ENCODE data around the gene MOB1B.
A peak's percentile ranks its signal among the peaks of the same experiment; 100 is the strongest.
"Not testable (repeated sequence)": the region's sequence is repeated elsewhere in the genome, so short reads cannot be mapped to it uniquely, and the experiment has no call there.

The MOB1B gene

DNA sequence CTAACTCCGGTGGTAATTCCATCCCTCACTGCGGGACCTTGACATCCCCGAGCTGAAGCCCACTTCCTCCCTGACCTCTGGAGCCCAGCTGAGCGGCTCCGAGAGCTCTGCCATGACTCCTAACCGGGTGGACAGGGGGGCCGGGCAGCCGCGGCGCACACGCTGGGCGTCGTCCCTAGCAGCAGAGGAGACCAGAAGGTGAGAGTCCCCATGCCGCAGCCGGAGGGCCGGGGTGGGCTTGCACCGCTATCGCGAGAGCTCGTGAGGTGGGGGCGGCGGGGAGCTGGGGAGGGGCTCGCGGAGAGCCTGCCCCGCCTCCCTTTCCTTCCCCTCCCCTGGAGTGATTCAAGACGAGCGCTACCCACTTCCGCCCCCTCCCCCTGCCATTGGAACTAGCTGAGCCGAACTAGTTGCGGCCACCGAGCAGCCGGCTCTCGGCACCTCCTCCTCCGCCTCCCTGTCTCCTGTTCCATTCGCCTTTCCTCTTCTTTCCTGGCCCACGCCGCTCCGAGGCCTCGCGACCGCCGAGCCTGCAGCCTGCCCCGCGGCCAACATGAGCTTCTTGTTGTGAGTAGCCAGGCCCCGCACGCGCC, at the start of gene MOB1B:
Gene MOB1B (plus strand): TSS at position 386 of the 593 bp plus-strand sequence. CDS start 168 bp downstream, at position 554.
- DNase-seq (ENCODE audit: low read depth in 2 of 2) = peak; percentile 75 to 81

GRCh38 chr4:70855464-70855863, 46.7 kb upstream of the MOB1B start:
- DNase-seq (ENCODE audit: low read depth in 2 of 2) = no peak

GRCh38 chr4:70858454-70858853, 43.7 kb upstream of the MOB1B start:
- no peak for DNase-seq (ENCODE audit: low read depth in 2 of 2)

- no peak for DNase-seq (ENCODE audit: low read depth in 2 of 2)
Observed at GRCh38 chr4:70859066-70859465, 43.1 kb upstream of the MOB1B start.

- DNase-seq (ENCODE audit: low read depth in 2 of 2) = no peak
Observed at GRCh38 chr4:70863099-70863790, 38.9 kb upstream of the MOB1B start.

DNA sequence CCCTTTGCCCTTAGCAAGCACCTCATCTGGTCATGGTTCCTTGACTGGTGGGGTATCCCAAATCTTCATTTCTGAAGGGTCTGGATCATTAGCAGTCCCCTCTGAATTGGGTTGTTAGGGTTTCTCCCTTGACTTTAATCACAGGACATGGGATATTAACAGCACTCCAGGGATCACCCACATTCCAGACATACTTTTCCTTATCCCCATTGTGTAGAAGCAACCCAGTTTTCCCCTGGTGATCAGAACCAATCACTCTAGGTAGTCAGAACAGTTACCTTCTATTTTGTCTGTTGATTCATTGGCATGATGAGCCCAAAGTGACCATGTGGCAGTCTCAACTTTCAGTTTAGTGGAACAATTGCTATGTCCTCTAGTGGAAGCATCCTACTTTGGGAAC, 33.4 kb upstream of the MOB1B start:
- DNase-seq (ENCODE audit: low read depth in 2 of 2) = no peak

DNA sequence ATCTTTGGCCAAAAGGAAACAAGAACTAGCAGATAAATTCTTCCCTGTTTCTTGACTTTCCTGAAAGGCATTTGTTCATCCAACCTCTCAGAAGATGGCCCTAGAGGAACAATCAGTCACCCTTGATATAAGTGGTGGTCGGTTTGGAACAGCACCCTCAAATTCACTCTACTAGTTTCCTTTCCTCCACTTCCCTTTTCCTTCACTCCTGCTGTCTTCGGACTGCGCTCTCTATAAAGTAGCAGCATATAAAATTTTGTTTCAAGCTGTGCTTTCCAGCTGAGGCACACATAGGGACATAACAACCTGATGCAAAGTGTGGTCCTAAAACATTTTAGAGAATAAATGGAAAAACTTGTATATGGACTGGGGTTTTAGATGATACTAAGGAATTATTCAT, 29.0 kb upstream of the MOB1B start:
- no peak for DNase-seq (ENCODE audit: low read depth in 2 of 2)

DNA sequence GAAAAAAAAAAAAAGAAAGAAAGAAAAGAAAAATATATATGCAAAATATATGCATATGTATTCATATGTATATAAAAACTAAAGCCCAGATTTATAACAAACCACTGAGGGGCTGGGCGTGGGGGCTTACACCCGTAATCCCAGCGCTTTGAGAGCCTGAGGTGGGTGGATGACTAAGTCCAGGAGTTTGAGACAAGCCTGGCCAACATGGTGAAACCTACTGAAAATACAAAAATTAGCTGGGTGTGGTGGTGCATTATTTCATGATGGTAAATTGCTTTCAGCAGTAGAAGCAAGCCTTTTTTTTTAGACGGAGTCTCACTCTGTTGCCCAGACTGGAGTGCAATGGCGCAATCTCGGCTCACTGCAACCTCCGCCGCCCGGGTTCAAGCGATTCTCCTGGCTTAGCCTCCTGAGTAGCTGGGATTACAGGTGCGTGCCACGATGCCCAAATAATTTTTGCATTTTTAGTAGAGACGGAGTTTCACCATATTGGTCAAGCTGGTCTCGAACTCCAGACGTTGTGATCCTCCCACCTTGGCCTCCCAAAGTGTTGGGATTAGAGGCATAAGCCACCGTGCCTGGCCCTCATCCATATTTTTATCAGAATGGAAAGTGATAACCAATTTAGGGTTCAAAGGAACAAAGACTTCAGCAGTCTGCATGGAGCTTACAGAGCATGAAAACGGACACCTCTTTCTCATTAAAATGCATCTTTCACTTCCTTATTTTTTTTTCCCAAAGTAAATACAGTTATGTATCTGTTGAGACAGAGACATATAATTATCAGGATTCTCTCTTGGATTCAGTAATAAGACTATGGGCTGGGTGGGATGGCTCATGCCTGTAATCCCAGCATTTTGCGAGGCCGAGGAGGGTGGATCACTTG, 27.7 kb upstream of the MOB1B start:
- DNase-seq (ENCODE audit: low read depth in 2 of 2) = no peak

DNA sequence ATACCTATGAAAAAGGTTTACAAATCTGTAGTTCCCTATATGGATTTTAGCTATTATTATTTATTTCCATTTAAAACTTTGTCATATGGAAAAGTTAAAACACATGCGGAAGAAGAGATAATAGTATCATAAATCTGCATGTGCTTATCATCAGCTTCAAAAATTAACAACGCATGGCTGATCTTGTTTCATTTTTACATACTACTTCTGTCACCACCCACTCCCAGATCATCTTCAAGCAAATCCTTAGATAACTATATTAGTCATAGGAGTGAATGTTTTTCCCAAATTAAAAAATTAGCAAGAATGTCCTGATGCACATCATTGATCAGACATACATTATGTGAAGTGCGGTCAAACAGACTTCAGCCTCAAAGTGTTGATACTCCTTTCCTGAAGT, 24.6 kb upstream of the MOB1B start:
- no peak for DNase-seq (ENCODE audit: low read depth in 2 of 2)

GRCh38 chr4:70880739-70881138, 21.4 kb upstream of the MOB1B start:
- DNase-seq (ENCODE audit: low read depth in 2 of 2) = no peak

DNA sequence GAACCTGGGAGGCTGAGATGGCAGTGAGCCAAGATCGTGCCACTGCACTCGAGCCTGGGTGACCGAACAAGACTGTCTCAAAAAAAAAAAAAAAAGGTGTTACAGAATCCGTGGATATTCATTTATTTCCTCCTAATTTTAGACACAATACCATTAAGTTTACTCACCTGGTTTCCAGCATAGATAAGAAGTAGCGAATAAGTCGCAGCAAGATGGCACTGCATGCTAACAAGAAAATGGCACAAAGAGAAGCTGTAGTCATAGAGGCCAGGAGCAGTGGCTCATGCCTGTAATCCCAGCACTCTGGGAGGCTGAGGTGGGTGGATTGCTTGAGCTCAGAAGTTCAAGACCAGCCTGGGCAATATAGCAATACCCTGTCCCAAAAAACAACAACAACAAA, 17.0 kb upstream of the MOB1B start:
- DNase-seq (ENCODE audit: low read depth in 2 of 2) = no peak

- DNase-seq (ENCODE audit: low read depth in 2 of 2) = no peak
Observed at GRCh38 chr4:70892086-70892769, 9.9 kb upstream of the MOB1B start.

DNA sequence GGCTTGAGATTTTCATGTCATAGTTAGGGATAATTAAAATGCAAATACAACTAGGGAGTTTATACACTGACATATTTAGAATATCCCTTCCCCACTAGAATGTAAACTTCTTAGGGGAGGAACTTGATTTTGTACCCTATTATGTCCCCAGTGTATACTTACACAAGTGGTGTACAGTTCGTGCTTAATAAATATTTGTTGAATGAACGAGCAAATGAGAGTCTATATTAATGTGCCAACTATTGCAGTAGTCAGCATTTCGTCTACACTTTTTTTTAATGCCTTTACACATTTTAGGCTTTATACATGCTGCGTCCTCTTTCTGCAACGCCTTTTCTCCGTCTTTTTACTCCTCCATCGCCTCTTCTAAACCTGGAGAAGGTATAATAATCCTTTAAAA, 8.4 kb upstream of the MOB1B start:
- no peak for DNase-seq (ENCODE audit: low read depth in 2 of 2)

DNA sequence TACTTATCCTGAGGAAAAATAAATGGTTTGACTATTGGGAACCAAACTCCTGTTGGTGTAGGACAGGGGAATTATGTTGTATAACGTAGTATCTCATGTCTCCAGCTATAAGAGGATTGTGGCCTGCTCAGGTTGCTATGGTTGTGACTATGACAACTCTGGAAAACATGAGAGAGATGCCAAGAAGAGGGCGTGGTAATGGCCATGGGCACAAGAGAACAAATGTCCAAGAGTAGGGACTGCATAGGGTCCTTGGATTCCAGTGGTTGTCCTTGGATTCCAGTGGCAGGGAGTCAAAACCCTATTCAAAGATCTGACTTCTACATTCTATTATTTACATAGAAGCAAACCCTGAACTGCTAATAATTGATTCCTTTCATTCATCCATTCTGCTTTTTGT, 6.8 kb upstream of the MOB1B start:
- DNase-seq (ENCODE audit: low read depth in 2 of 2) = no peak

DNA sequence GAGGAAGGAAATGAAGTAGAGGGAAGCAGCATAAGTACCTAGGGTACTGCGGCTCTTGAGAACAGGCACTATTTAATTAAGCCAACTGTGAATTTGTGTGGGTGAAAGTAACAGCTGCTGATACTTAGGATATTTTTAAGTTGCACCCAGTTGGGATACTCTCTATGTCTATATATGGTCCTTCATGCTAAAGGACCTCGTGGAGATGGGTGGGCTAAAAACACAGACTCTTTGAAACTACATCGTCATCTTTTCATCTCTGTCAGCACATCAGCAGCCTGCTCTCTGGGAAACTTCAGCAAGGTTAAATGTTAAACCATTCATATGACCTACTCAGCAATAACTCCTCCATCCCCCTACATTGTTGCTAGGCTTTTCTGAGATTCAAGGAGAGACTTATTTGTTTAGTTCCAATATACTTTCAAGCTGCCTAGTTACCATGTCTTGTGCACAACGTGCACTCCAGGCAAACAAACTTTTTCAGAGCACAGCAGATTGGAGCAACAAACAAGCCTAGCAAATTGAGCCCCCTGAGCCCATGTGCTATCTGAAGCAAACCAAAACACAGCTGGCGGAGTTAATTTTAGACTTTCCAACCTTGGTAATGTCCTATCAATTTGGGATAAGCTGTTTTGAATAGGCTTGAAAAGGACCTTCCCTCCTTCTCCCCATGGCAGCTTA, 6.2 kb upstream of the MOB1B start:
- no peak for DNase-seq (ENCODE audit: low read depth in 2 of 2)

- DNase-seq (ENCODE audit: low read depth in 2 of 2) = not testable (repeated sequence)
Observed at GRCh38 chr4:70898581-70898980, 3.6 kb upstream of the MOB1B start.

- peak in 1 of 2 donors; percentile 1 for DNase-seq (ENCODE audit: low read depth in 2 of 2)
Observed at GRCh38 chr4:70901607-70901983, 574 bp upstream of the MOB1B start.

- DNase-seq (ENCODE audit: low read depth in 2 of 2) = no peak
Observed at GRCh38 chr4:70902577-70903290, 565 bp downstream of the MOB1B start.

DNA sequence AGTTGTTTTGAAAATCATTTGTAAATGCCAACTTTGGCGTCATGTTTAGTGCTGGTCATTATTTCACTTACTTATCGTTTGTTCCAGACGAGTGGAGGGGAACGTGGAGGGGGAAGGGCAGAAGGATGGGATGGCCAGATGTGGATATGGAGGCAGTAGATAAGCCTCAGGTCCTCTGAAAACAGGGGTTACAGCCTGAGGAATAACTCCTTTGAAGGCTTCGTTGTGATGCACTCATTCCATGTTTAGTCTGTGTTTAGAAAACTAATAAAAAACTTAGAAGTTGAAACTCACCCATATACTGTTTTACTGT, 1.1 kb downstream of the MOB1B start:
- no peak for DNase-seq (ENCODE audit: low read depth in 2 of 2)

DNA sequence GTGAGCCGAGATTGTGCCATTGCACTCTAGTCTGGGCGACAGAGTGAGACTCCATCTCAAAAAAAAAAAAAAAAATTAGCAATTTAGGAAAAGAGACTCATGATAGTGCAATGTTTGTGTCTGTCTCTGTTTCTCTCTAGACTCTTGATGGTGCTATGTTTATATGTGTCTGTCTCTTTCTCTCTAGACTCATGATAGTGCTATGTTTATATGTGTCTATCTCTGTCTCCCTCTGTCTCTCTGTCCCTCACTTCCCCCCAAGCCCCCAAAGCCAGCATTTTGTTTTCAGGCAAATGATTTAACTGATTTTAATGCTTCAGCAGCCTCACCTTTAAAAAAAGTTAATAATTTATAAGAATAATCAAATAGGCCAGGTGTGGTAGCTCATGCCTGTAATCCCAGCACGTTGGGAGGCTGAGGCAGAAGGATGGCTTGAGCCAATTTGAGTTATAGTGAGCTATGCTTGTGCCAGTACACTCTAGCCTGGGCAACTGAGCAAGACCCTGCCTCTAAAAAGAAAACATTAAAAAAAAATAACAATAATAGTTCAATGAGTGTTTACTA, 6.9 kb downstream of the MOB1B start:
- DNase-seq (ENCODE audit: low read depth in 2 of 2) = no peak

DNA sequence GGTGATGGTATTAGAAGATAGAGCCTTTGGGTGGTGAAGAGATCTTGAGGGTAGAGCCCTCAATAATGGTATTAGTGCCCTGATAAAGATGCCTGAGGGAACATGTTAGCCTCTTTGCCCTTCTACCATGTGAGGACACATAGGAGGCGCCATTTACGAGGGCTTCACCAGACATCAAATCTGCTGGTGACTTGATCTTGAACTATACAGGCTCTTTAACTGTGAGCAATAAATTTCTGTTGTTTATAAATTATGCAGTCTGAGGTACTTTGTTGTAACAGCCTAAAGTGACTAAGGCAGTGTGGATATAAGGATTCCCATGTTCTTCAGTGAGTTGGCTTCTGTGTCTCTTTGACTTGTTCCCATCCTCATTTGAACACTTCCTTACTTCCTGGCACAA, 11.8 kb downstream of the MOB1B start:
- no peak for DNase-seq (ENCODE audit: low read depth in 2 of 2)
